Fibroblast of skin of right biceps (primary cell): ENCODE measurements around the gene ODF2.

Experiments used
- DNase-seq: peaks from one replicate; pipeline ENCODE4 v3.0.0-alpha.2; 2013

The ODF2 gene

DNA sequence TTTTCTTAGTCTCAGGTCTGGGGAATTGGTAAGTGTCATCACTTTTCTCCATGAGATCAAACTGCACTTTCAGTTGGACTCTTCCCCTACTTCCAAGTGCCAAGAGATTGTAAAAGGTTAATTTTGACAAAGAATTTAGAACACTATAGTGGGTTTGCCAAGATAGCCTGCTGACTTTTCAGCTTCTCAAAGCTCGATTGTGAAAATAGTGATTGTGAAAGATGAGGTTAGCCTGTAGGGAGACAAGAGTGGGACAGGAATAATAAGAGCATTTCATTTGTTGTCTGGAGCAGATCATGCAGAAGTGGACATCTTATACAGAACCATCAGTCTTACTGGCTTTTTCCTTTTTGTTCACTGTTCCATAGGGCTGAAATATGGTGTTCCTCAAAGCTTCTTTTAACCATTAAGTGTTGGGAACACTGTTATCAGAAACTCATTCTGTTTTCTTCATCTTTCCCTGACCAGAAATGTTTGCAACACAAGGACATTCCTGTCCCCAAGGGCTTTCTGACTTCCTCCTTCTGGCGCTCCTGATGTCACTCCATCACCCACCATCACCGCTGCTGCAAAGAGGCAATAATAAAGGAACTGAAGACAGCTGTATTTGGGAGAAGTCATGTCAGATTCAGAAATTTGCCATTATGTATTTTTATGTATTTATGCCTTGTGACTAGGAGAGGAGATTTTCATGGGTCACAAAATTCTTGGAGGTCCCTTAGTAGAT, 85.0 kb downstream of the ODF2 start:
- no peak for DNase-seq

DNA sequence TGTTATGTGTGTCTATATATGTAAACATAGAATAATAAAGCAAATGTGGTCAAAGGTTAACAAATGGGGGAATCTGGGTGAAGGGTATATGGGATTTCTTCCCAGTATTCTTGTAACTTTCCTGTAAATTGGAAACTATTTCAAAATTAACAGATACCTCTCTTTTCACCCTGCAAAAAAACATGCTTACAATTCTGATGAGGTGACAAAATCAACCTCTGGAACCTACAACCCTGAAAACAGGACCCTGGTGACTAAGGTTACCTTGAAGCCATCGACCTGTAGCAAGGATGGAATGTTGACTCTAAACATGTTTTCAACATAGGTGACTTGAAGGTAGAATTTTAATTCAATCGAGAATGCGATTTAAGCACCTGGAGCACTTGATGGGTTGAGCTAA, 90.7 kb downstream of the ODF2 start:
- DNase-seq: no peak

DNA sequence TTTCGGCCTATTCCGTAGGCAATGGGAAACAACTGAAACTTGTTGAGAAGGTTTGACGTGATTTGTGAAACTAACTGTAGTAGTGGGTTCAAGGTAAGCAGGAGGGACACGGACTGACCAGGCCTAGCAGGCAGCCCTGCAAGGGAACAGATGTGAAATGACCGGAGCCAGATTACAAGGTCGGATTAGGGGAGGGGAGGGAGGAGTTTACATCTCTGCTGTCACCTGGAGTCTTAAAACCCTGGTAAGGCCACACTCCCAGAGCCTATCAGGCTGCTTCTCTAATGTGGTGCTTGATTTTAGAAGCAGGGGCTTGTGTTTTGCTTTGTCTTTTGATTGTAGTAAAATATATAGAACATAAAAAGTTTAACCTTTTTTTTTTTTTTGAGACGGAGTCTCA, 93.1 kb downstream of the ODF2 start:
- no peak for DNase-seq

DNA sequence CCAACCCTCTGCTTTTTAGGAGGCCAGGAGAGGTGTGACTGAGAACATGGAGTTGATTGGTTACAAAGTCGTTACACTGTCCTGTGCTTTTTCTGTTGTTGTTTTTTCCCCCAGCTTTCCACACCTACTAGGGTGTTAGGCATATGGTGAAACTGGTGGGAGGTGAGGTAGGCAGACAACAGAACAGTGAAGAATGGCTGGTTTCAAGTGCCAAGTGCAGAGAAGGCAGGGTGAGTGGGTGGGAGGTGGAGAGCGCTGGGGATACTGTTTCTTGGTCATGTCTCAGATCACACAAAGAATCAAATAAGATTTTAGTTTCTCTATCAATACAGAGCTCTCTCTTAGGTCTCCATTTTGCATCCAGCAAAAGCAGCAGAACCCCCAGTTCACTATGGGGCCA, 94.4 kb downstream of the ODF2 start:
- DNase-seq: no peak
